ENCODE measurements around the gene EMC1. TPM values are rescaled to one million over a fixed set of nuclear protein-coding genes. Genes with fewer than 3 reads are reported as not detected.
A peak's percentile ranks its signal among the peaks of the same experiment; 100 is the strongest.

Gene EMC1
- total RNA-seq, 1 donor from 2014 or later = 28.0 TPM

DNA sequence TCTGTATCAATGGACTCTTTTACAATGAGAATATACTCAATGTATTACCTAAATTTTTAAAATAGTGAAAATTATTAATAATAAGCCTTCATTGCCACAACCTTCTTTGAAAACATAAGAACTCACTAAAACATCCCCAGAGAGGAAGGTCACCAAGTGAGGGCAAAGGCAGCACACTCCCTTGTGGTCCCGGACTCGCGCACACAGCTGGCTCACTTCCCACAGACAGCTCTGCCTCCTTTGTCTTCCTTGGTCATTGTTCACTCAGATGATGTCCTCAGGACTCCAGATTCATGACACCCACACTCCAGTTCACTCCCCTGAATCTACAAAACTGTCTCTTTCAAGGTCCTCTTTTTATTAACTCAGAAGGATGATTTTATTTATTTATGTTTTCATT lies 22.1 kb downstream of the EMC1 start:
- H3K27me3 ChIP-seq = no peaks in the 10 kb centered on the region
- no peak overlapping the region for H3K27ac ChIP-seq
- peaks cover 4 to 84% of the 10 kb centered on the region in 2 donors for H3K36me3 ChIP-seq
- H3K9me3 ChIP-seq = no peaks in the 10 kb centered on the region
- H3K4me3 ChIP-seq = no peak overlapping the region
- no peaks in the 10 kb centered on the region for H3K4me1 ChIP-seq
- TF ChIP-seq POLR2A (IDR thresholded peaks at IDR 0.05) = no peak
- DNase-seq (ENCODE audit: extremely low spot score in 2 of 2) = no peak
- intact Hi-C loops (cut with DNase I) = no loop called here

DNA sequence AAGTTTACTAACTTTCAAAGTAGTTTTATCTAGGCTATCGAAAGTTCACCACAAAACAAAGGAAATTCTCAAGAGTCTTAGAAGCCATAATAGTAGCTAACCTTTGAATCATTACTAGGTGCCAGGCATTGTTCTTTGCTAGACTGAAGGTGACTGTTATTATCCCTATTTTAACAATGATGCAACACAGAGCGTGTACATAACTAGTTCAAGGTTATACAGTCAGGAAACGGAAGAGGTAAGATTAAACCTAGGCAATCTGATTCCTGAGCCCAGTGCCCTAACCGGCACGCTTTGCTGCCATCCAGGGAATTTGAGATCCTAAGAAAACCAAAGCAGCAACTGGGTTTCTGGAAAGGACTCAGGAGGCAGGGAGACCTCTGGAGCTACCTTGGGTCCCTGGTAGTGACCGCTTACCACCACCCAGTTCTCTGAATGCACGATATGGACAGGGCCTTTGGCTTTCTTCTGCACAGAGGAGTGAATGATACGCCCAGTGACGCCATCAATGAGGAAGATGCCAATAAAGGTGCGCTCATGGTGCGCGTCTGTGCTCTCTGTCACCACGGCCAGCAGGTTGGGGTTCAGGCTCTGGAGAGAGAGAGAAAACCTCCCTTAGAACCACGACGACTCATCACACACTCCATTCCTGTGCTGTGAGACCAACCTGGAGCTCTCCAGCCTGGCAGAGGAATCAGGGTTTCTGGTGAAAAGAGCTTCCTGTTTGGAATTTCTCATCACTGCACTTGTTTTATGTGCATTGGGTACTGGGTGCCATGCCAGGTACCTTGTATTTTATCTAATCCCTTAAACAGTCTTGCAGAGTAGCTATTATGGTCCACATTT lies 28.1 kb downstream of the EMC1 start:
- no peak overlapping the region for H3K4me3 ChIP-seq
- H3K9me3 ChIP-seq = no peaks in the 10 kb centered on the region
- intact Hi-C loops (cut with DNase I) = no loop called here
- TF ChIP-seq POLR2AphosphoS5 (IDR thresholded peaks at IDR 0.05; ENCODE audit: insufficient read depth in 1 of 2, low read depth in 1 of 2) (no peak), POLR2A (IDR thresholded peaks at IDR 0.05) (no peak)
- TF ChIP-seq, protein P1, sequence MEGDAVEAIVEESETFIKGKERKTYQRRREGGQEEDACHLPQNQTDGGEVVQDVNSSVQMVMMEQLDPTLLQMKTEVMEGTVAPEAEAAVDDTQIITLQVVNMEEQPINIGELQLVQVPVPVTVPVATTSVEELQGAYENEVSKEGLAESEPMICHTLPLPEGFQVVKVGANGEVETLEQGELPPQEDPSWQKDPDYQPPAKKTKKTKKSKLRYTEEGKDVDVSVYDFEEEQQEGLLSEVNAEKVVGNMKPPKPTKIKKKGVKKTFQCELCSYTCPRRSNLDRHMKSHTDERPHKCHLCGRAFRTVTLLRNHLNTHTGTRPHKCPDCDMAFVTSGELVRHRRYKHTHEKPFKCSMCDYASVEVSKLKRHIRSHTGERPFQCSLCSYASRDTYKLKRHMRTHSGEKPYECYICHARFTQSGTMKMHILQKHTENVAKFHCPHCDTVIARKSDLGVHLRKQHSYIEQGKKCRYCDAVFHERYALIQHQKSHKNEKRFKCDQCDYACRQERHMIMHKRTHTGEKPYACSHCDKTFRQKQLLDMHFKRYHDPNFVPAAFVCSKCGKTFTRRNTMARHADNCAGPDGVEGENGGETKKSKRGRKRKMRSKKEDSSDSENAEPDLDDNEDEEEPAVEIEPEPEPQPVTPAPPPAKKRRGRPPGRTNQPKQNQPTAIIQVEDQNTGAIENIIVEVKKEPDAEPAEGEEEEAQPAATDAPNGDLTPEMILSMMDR (IDR thresholded peaks at IDR 0.05) = no peak
- DNase-seq (ENCODE audit: extremely low spot score in 2 of 2) = no peak
- no peaks in the 10 kb centered on the region for H3K27me3 ChIP-seq
- peaks cover 4 to 78% of the 10 kb centered on the region in 2 donors for H3K36me3 ChIP-seq
- no peak overlapping the region for H3K27ac ChIP-seq
- H3K4me1 ChIP-seq = no peaks in the 10 kb centered on the region

DNA sequence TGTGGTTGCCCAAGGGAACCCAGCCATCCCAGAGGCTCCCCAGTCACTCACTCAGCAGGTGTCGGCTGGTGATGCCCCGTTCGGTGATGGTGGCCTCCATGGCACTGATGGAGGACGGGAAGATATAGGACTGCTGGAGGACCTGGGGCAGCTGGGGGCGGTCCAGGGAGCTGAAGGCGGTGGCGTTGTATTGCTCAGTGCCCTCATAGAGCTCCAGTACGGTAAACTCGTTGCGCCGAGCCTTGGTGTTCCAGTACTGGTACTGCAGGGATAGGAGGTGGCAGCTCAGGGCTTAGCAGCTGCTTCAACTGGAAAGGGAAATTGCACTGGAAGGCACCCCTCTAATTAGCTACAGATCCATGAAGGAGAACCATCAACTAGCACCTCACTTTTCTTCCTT lies 28.8 kb downstream of the EMC1 start:
- H3K27me3 ChIP-seq = no peaks in the 10 kb centered on the region
- intact Hi-C loops (cut with DNase I) = no loop called here
- no peak overlapping the region for H3K27ac ChIP-seq
- H3K4me3 ChIP-seq = no peak overlapping the region
- H3K4me1 ChIP-seq = no peaks in the 10 kb centered on the region
- TF ChIP-seq POLR2AphosphoS5 (IDR thresholded peaks at IDR 0.05; ENCODE audit: insufficient read depth in 1 of 2, low read depth in 1 of 2) (no peak), POLR2A (IDR thresholded peaks at IDR 0.05) (no peak)
- TF ChIP-seq, protein P1 (IDR thresholded peaks at IDR 0.05) = no peak
- no peak for DNase-seq (ENCODE audit: extremely low spot score in 2 of 2)
- H3K9me3 ChIP-seq = no peaks in the 10 kb centered on the region
- peaks cover 4 to 76% of the 10 kb centered on the region in 2 donors for H3K36me3 ChIP-seq

DNA sequence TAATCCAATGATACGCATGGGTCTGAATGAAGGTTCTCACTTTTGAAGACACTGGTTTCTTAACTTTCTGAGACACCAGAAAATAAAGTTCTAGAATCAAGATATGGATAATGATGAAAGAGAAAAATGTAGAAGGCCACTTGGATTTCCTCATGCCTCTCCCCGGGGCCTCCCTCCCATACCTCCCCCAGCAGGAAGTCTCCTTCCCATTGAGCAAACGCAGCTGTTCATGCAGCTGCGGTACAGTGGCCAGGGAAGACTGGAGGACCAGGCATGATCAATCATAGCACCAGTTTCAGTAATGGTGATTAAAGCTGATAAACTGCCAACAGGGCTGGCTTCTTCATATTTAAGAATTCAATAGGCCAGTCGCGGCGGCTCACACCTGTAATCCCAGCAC lies 30.3 kb downstream of the EMC1 start:
- peak in 1 of 2 donors; percentile 37 for DNase-seq (ENCODE audit: extremely low spot score in 2 of 2)
- H3K36me3 ChIP-seq = peaks cover 0 to 78% of the 10 kb centered on the region in 2 donors
- H3K27ac ChIP-seq = no peak overlapping the region
- H3K4me1 ChIP-seq = no peaks in the 10 kb centered on the region
- H3K9me3 ChIP-seq = no peaks in the 10 kb centered on the region
- intact Hi-C loops (cut with DNase I) = no loop called here
- H3K27me3 ChIP-seq = no peaks in the 10 kb centered on the region
- TF ChIP-seq POLR2AphosphoS5 (IDR thresholded peaks at IDR 0.05; ENCODE audit: insufficient read depth in 1 of 2, low read depth in 1 of 2) (no peak), POLR2A (IDR thresholded peaks at IDR 0.05) (no peak)
- TF ChIP-seq, protein P1 (IDR thresholded peaks at IDR 0.05) = no peak
- no peak overlapping the region for H3K4me3 ChIP-seq

DNA sequence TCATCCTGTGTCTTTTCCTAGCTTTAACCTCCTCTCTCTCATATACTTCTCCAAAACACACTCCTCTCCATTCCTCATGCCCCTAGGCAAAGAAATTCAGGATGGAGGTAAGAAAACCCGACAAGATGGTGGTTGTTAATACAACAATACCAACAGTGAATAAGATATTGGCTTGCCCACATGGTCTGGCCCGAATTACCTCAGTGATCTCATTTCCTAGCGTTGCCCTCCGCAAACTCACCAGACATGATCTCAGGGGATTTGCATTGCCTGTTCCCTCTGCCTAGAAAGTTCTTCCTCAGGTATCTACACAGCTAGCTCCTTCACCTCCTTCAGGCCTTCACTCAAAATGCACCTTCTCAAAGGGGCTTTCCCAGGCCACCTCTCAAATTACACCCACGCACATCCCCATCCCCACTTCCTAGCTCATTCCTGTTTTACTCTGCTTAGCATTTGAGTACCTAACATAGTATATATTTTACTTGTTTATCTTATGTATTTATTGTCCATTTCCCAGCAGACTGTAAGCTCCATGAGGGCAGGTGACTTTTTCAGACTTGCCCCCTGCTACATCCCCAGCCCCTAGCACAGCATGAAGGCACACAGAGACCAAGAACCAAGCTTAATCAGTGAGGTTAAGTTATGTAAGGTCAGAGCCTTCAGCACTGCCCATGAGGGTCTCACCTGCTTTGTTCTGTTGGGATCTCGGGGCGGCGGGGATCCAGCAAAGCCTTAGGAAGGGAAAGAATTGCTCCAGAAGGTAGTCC lies 31.1 kb downstream of the EMC1 start:
- H3K36me3 ChIP-seq = peaks cover 0 to 71% of the 10 kb centered on the region in 2 donors
- no peak overlapping the region for H3K27ac ChIP-seq
- H3K4me3 ChIP-seq = no peak overlapping the region
- DNase-seq (ENCODE audit: extremely low spot score in 2 of 2) = no peak
- no peak for TF ChIP-seq POLR2AphosphoS5 (IDR thresholded peaks at IDR 0.05; ENCODE audit: insufficient read depth in 1 of 2, low read depth in 1 of 2)
- TF ChIP-seq POLR2A (IDR thresholded peaks at IDR 0.05) = no peak
- TF ChIP-seq, protein P1 (IDR thresholded peaks at IDR 0.05) = no peak
- no peaks in the 10 kb centered on the region for H3K9me3 ChIP-seq
- H3K27me3 ChIP-seq = no peaks in the 10 kb centered on the region
- H3K4me1 ChIP-seq = no peaks in the 10 kb centered on the region
- intact Hi-C loops (cut with DNase I) = no loop called here
